Measurements from ENCODE around the gene TNS3.

- TF ChIP-seq CTCF (conservative IDR thresholded peaks at IDR 0.05 in 1 of 2, IDR thresholded peaks at IDR 0.05 in 1 of 2; ENCODE audit: extremely low read depth in 1 of 2, insufficient read depth in 1 of 2, low read depth in 1 of 2, low read length in 2 of 2) (no peak), EZH2 (IDR thresholded peaks at IDR 0.05; ENCODE audit: borderline replicate concordance, low read length) (no peak)
Measured at GRCh38 chr7:47421456-47421855, 160.5 kb downstream of the TNS3 start.
